LNCAP (cell line): ENCODE data around the gene NAV2.

ENCODE experiments used
- CTCF ChIP-seq: fragments of 450-650 bp; IDR thresholded peaks from 2 replicates; pipeline ENCODE4 v1.5.1; 2017; ENCODE audit warnings: mild to moderate bottlenecking

The NAV2 gene

DNA sequence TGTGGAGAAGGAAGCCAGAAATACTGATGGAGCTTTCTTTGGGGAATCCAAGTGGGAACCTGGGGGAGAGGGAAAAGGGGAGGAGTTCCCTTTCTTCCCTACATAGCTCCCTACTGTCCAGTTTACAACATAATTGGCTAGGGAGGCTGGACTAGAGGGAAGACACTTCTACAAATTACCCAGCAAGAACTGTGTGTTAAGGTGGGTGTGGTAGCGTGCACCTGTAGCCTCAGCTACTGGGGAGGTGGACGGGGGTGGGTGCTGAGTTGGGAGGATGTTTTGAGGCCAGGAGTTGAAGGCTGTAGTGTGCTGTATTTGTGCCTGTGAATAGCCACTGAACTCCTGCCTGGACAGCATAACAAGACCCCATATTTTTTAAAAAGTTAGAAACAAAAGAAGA is 74.0 kb downstream of the NAV2 start:
- no peak for TF ChIP-seq CTCF

DNA sequence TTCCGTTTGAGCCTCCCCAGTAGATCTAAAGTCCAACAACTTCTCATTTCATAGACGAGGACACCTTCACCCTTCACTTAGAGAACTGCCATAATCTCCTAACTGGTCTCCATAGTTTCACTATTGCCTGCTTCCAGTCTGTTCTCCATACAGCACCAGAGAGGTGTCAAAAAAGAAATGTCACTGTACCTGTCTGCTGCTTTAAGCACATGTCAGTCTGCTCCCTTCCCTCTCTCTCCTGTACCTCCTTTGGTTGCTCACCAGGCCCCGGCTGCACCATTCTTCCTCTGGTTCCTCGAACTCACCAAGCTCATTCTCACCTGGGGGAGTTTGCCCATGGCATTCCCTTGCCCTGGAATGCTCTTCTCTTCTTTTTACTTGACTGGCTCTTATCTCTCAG is 75.8 kb downstream of the NAV2 start:
- TF ChIP-seq CTCF = no peak

DNA sequence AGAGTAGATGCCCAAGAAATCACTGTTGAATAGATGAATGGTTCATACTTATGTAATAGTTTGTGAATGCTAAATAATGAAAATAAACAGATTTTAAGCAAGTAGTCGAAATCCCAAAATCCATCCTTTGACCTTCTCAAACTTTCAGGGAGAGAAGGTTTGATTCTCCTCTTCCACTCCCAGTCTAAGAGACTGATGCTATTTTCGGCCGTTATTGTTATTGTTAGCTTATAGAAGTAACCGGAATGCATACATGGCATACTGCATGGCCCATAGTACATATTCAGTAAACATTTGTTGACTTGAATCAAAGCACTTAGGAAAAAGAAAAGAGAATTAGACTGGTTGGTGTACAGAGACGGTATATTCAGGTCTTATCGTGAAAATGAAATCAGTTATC is 76.6 kb downstream of the NAV2 start:
- no peak for TF ChIP-seq CTCF

- no peak for TF ChIP-seq CTCF
Observed at GRCh38 chr11:19789835-19790710, 77.4 kb downstream of the NAV2 start.

DNA sequence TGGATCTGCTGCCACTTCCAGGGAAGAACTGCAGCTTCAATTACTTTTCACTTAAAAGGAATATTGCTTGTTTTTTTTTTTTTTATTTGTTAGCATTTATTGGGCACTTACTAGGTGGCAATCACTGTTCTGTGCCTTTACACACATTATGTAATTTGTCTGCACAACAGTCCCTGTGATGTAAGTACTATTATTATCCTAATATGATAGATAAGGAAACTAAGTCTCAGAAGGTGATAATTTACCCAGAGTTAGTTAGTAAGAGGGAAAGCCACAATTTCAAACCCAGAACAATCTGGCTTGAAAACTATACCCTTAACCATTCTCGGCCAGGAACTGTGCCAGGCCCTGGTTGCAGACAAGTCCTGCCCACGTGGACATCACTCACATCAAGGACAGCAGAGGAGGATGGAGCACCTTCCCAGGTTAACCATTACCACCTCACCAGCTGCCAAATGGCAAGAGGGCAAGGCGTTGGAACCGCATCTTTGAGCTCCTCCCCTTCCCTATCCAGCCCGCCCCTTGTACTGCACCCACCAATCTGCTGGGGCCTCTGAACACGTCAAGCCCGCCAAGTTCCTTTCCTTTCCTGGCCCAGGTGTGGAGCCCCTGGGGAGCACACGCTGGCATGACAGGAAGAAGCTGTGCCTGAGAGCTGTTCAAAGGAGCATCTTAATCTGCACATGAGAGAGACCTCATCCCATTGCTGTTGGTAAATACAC is 78.4 kb downstream of the NAV2 start:
- TF ChIP-seq CTCF = no peak

DNA sequence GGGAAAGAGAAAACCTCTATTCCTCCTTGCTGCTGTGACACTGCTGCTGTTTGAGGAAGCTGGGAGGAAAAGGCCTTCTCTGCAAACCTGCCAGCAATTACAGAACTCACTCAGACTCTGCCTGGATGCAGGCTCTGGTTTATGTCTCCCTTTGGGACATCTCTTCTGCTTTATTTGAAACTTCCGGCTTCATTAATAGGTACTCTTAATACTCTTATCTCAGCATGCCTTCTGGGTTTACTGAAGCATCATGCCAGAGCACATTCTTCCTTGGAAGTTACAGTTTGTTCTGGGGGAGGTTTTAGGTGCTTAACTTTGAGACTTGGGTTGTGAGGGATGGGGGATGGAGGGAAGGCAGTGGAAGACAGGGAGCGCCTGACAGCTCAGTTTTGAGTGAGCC is 79.9 kb downstream of the NAV2 start:
- TF ChIP-seq CTCF = no peak

GRCh38 chr11:19793326-19793725 is 80.7 kb downstream of the NAV2 start:
- TF ChIP-seq CTCF = no peak
